Keratinocyte (primary cell): ENCODE results near the gene CDS1.

Source experiments
- CTCF ChIP-seq, 3 experiments: IDR thresholded peaks in 1 of 3; conservative IDR thresholded peaks in 1 of 3; optimal IDR thresholded peaks in 1 of 3; 2 replicates in 2 of 3; 3 replicates in 1 of 3; pipeline versions ENCODE3 to v1.5.1; 2011; ENCODE audit warnings: low read length in 3 of 3, mild to moderate bottlenecking in 3 of 3, moderate library complexity in 2 of 3, control low read depth in 1 of 3, inconsistent platforms in 1 of 3; ENCODE audit not compliant: insufficient read depth in 2 of 3; ENCODE audit errors: extremely low read depth in 1 of 3
- EZH2 ChIP-seq: IDR thresholded peaks from one replicate; pipeline ENCODE4 v1.6.1; 2012; ENCODE audit warnings: inconsistent platforms, mild to moderate bottlenecking, low read length, moderate library complexity

- TF ChIP-seq CTCF (optimal IDR thresholded peaks at IDR 0.05 in 1 of 3, IDR thresholded peaks at IDR 0.05 in 1 of 3, conservative IDR thresholded peaks at IDR 0.05 in 1 of 3; ENCODE audit: extremely low read depth in 1 of 3, insufficient read depth in 2 of 3, low read length in 3 of 3), result peak in 1 of 3 experiments; percentile 26
- no peak for TF ChIP-seq EZH2
Observed at GRCh38 chr4:84681486-84682274, 98.8 kb downstream of the CDS1 start.
